Left ventricle myocardium superior (tissue), 1 donor: ENCODE measurements around the gene RNF39. TPM values are rescaled to one million over a fixed set of nuclear protein-coding genes. Genes with fewer than 3 reads are reported as not detected.

ENCODE experiments used
- ATAC-seq: fragments of 200-7000 bp; cut with Tn5 transposase; one replicate; pipeline ENCODE4 v1.9.1; 2020; ENCODE audit warnings: mild to moderate bottlenecking, moderate library complexity
- DNase-seq: peaks from one replicate; pipeline ENCODE4 v3.0.0-alpha.2; 2020
- intact Hi-C: fragments of 100-400 bp; cut with micrococcal nuclease; formaldehyde crosslinking; loops from one replicate; pipeline ENCODE4 v1.11.0; 2022
- total RNA-seq: library from RNA; stranded (reverse); fragmentation: NEBNext Ultra II Directional; extraction: Animal tissue kit (Norgen Biotek cat#: 25700); gene quantifications from one replicate; pipeline ENCODE4 v1.2.1, GENCODE V29; 2021
- donor health status: DM: no; HTN: yes; CAD: no; lungs with severe emphysema.

Gene RNF39
- total RNA-seq, 1 donor from 2014 or later: not detected

GRCh38 chr6:30097902-30098768, 22.6 kb upstream of the RNF39 start:
- intact Hi-C loops: no loop called here
- DNase-seq: no peak
- no peak for ATAC-seq

- DNase-seq: no peak
- intact Hi-C loops: no loop called here
- no peak for ATAC-seq
Observed at GRCh38 chr6:30096829-30097228, 21.3 kb upstream of the RNF39 start.

GRCh38 chr6:30093951-30094661, 18.5 kb upstream of the RNF39 start:
- intact Hi-C loops: no loop called here
- ATAC-seq: no peak

GRCh38 chr6:30092852-30093543, 17.4 kb upstream of the RNF39 start:
- intact Hi-C loops: no loop called here
- DNase-seq: no peak
- ATAC-seq: no peak

More at GRCh38 chr6:30093951-30094661, 18.5 kb upstream of the RNF39 start:
- DNase-seq: no peak

- peak; percentile 48 for ATAC-seq
- intact Hi-C loops: no loop called here
- no peak for DNase-seq
Observed at GRCh38 chr6:30091577-30092381, 16.2 kb upstream of the RNF39 start.

- intact Hi-C loops: no loop called here
- no peak for DNase-seq
- ATAC-seq: no peak
Observed at GRCh38 chr6:30087876-30088275, 12.3 kb upstream of the RNF39 start.

GRCh38 chr6:30077218-30077617, 1.6 kb upstream of the RNF39 start:
- no peak for DNase-seq
- intact Hi-C loops: no loop called here
- no peak for ATAC-seq

- DNase-seq (peak; percentile 31), ATAC-seq (no peak)
- intact Hi-C loops: no loop called here
Observed at GRCh38 chr6:30075790-30076732, 492 bp upstream of the RNF39 start.

- no peak for DNase-seq
- no peak for ATAC-seq
- intact Hi-C loops: no loop called here
Observed at GRCh38 chr6:30074331-30075093, 1.1 kb downstream of the RNF39 start.

GRCh38 chr6:30073489-30074235, 1.9 kb downstream of the RNF39 start:
- intact Hi-C loops: no loop called here
- DNase-seq: no peak
- no peak for ATAC-seq

GRCh38 chr6:30071858-30072257, 3.7 kb downstream of the RNF39 start:
- intact Hi-C loops: no loop called here
- ATAC-seq (no peak), DNase-seq (no peak)

- no peak for ATAC-seq
- DNase-seq: peak; percentile 58
- intact Hi-C loops: no loop called here
Observed at GRCh38 chr6:30071081-30071818, 4.3 kb downstream of the RNF39 start.

GRCh38 chr6:30067460-30068139, 8.0 kb downstream of the RNF39 start:
- ATAC-seq: no peak
- intact Hi-C loops: no loop called here
- DNase-seq: no peak

- peak; percentile 96 for DNase-seq
- peak; percentile 98 for ATAC-seq
- intact Hi-C loops: no loop called here
Observed at GRCh38 chr6:30066577-30067459, 8.8 kb downstream of the RNF39 start, which contains the start of gene PPP1R11. PPP1R11 (plus strand) TSS chr6:30067198; CDS start chr6:30067411, 213 bp downstream.
